Fibroblast of skin of back (primary cell): ENCODE data around the gene MKRN2OS. TPM values are rescaled to one million over a fixed set of nuclear protein-coding genes. Genes with fewer than 3 reads are reported as not detected.

Source experiments
- DNase-seq: peaks from one replicate; pipeline ENCODE4 v3.0.0-alpha.2; 2013
- polyA plus RNA-seq, 2 experiments: library from polyadenylated mRNA; unstranded; fragments of 120-200 nt; gene quantifications; one replicate each; pipeline ENCODE4 v1.2.1, GENCODE V29; 2013; ENCODE audit not compliant: insufficient read length in 2 of 2

Gene MKRN2OS, protein sequence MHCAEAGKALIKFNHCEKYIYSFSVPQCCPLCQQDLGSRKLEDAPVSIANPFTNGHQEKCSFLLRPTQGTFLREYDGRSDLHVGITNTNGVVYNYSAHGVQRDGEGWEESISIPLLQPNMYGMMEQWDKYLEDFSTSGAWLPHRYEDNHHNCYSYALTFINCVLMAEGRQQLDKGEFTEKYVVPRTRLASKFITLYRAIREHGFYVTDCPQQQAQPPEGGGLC
- not detected for polyA plus RNA-seq (2013, experiment 1 of 2; ENCODE audit: insufficient read length)
- not detected for polyA plus RNA-seq (2013, experiment 2 of 2; ENCODE audit: insufficient read length)

- DNase-seq = no peak
Observed at GRCh38 chr3:12545473-12545791, at the start of gene MKRN2OS. MKRN2OS (minus strand) TSS chr3:12545499; CDS start chr3:12545464, 35 bp downstream.

DNA sequence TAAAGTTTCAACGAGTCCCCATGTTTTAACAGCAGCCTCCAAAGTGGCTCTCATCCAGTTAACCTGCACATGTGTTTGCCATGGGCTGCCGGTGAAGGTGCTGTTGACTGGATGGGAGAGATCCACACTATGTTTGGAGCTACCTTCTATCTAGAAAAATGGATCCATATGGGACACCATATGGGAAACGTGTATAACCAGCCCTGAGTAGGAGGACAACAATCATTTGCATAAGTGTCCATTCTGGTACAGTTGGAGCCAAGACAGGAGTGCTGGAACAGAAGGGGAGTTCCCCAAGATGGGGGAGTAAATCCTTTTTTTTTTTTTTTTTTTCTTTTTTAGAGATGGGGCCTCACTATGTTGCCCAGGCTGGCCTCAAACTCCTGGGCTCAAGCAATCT, 48.2 kb upstream of the MKRN2OS start:
- no peak for DNase-seq

- no peak for DNase-seq
Observed at GRCh38 chr3:12591997-12592715, 46.9 kb upstream of the MKRN2OS start.

- DNase-seq = no peak
Observed at GRCh38 chr3:12591456-12591855, 46.2 kb upstream of the MKRN2OS start.

- no peak for DNase-seq
Observed at GRCh38 chr3:12590096-12590495, 44.8 kb upstream of the MKRN2OS start.

GRCh38 chr3:12588039-12589009, 43.0 kb upstream of the MKRN2OS start:
- DNase-seq = peak; percentile 75

GRCh38 chr3:12586403-12586802, 41.1 kb upstream of the MKRN2OS start:
- DNase-seq = no peak

GRCh38 chr3:12585970-12586369, 40.7 kb upstream of the MKRN2OS start:
- DNase-seq = no peak

GRCh38 chr3:12585181-12585580, 39.9 kb upstream of the MKRN2OS start:
- DNase-seq = no peak

DNA sequence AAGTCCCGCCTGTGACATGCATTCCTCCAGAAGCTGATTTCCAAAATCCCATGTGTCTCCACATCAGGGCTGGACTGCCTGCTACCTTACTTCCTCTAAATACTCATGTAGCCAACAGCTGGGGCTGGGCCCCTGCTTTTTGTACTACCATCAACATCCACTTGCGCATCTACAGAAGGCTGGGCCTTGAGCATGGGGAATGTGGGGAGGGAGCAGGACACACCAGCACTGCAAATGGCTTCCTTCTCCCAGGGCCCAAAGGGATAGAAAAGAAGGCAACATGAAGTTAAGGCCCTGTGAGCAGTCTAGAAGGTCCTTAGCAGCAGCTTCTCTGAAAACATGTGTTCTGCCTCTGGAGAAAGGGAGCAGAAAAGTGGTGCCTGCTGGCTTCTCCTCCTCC, 38.8 kb upstream of the MKRN2OS start:
- DNase-seq = no peak

DNA sequence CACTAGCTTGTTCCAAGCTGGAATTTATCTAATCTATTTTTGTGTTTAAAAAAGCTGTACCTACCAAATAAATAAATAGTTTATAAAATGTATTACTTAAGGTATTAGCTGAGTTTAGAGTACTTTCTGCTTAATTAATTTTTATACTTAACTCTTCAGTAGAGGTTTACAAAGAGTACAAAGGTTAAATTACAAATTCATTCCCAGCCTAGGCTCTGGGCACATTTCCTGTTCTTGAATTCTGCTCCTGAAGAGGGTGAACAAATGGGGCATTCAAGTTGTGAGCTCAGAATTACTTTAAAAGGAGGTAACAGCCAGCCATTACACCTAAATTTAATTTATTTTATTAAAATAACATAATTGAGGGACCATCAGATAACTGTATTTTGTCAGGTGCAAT, 38.0 kb upstream of the MKRN2OS start:
- no peak for DNase-seq

DNA sequence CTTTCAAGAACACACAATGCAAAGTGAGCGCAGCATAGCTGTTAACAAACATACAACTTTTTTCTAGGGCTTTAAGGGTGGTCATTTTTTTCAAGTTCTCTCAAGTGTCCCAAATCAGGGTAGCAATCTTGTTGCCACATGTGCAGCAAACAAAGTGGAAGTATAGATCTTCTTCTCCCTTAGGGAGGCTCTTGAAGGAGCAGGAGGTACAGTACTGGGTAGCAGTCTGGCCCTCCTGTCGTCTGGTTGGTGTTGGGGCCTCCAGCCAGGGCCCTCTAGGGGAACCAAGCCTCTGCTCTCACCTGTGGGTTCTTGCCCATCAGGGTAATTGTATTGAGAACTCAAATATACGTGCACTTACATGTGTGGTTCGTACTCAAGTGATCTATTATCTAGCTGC, 37.4 kb upstream of the MKRN2OS start:
- no peak for DNase-seq

GRCh38 chr3:12579905-12580304, 34.6 kb upstream of the MKRN2OS start:
- DNase-seq = no peak

DNA sequence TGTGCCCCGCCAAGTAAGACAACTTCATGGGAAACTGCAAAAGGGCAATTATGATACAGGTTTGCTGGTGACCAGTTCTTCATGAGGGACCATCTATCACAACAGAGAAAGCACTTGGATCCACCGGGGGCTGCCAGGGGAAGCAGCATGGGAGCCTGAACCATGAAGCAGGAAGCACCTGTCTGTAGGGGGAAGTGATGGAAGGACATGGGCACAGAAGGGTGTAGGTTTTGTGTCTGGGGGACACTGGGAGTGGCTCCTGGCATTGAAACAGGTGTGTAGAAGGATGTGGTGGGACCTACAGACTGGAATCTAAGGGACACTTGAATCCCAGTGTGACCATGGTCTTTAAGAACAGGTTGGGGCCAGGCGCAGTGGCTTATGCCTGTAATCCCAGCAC, 34.2 kb upstream of the MKRN2OS start:
- no peak for DNase-seq

GRCh38 chr3:12578742-12579141, 33.4 kb upstream of the MKRN2OS start:
- no peak for DNase-seq

DNA sequence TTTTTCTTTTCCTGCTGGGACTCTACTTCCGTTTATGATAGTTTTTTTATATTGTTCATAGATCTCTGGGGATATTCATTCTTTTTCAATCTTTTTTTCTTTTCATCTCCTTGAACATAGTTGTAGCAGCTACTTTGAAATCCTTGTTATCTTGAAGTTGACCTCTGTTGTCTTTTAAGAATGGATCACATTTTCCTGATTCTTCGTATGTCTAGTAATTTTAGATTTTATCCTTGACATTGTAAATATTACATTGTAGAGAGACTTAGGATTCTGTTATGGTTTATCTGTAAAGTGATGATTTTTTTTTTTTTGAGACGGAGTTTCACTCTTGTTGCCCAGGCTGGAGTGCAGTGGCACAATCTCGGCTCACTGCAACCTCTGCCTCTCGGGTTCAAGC, 32.1 kb upstream of the MKRN2OS start:
- DNase-seq = no peak

DNA sequence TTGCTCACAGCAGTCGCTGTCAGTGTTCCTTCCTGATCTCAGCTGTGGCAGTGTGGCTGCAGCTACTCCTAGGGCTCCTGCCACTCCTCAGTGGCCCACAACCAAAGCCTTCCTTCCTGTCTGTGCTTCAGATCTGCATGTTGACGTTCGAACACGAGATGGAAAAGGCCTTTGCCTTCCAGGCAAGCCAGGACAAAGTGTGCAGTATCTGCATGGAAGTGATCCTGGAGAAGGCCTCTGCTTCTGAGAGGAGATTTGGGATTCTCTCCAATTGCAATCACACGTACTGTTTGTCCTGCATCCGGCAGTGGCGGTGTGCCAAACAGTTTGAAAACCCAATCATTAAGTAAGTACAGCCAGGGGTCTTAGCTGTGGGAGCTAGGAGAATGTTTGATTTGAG, 29.4 kb upstream of the MKRN2OS start:
- DNase-seq = no peak

DNA sequence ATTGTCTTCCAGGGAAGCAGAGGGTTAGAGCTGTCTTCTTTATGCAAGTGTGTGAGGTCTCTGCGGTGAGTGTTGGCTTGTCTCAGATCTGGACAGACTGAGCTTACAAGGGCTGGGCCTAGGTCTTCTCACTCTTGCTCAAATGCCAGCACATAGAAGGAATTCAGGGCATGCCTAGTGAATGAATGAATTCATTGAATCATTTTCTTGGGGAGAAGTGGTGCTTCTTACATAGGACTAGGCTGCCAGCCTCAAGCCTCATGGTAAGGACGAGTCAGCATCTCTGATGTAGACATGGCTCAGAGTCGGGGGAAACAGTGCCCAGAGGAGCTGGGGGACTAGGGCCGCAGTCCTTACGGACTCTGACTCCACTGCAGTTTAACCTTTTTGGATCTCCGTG, 28.8 kb upstream of the MKRN2OS start:
- no peak for DNase-seq

- no peak for DNase-seq
Observed at GRCh38 chr3:12571986-12572385, 26.7 kb upstream of the MKRN2OS start.

- DNase-seq = no peak
Observed at GRCh38 chr3:12569836-12570235, 24.5 kb upstream of the MKRN2OS start.

DNA sequence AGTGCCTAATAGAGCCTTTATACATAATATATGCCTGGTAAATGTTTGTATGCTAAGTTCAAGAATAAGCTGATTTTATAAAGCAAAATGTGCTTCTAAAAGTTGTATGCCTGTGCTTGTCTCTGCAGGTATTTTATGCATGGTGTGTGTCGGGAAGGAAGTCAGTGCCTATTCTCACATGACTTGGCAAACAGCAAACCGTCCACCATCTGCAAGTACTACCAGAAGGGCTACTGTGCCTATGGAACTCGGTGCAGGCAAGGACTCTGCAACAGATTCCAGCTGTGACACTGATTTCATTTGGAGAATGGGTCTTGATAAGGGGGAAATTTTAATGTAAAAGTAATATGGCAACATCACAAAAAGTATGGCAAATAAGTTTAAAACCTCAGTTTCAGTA, 23.4 kb upstream of the MKRN2OS start:
- DNase-seq = no peak

DNA sequence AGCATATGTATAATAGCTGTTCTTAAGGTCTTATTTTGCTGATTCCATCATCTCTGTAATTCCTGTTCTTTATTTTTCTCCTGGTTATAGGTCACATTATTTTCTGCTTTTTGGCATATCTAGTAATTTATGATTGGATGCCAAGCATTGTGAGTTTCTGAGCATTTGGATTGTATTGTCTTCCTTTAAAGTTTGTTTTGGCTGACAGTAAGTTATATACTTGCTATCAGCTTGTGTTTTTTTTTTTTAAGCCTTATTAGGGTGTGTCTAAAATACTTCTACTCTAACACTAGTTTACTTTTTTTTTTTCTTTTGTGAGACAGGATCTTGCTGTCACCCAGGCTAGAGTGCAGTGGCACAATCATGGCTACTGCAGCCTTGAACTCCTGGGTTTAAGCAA, 21.7 kb upstream of the MKRN2OS start:
- DNase-seq = no peak

DNA sequence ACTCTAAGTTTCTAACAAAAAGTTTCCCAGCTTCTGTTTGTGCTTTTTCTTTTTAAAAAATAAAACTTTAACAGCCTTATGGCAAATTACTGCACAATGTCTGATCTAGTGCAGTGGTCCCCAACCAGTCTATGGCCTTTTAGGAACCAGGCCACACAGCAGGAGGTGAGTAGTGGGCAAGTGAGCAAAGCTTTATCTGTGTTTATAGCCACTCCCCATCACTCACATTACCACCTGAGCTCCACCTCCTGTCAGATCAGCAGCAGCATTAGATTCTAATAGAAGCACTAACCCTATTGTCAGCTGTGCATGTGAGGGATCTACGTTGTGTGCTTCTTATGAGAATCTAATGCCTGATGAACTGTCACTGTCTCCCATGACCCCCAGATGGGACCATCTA, 17.2 kb upstream of the MKRN2OS start:
- no peak for DNase-seq
